DMS53 treated with DMSO at 0.1 percent for 48 hours (cell line): ENCODE data around the gene WDR12.
"Not testable (repeated sequence)": the region's sequence is repeated elsewhere in the genome, so short reads cannot be mapped to it uniquely, and the experiment has no call there.

Source experiments
- DNase-seq: peaks from one replicate; lab custom pipeline; 2025; ENCODE audit not compliant: unreplicated experiment; lab: John Stamatoyannopoulos, UW

WDR12 gene

GRCh38 chr2:202911512-202912341 is at the start of gene WDR12, which contains the start of gene CARF:
WDR12 (minus strand) TSS chr2:202911673; CDS start chr2:202911476, 197 bp downstream.
CARF (plus strand) TSS chr2:202912275; CDS start chr2:202941903, 29,628 bp downstream.
- DNase-seq, result peak; percentile 95

DNA sequence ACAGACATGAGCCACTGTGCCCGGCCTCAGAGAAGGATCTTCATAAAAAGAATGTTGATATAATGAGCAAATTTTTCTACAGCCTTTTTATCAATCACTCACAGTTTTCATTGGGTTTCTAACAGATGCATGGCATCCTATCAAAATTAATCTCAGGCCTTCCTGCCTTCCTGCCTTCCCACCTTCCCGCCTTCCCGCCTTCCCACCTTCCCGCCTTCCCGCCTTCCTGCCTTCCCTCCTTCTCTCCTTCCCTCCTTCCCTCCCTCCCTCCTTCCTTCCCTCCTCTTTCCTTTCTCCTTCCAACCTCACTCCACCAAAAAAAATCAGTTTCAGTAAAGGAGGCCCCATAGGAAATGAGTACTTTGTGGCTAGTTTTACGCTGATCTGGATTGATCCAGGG is 49.1 kb upstream of the WDR12 start:
- no peak for DNase-seq

- no peak for DNase-seq
Observed at GRCh38 chr2:202950592-202950991, 39.1 kb upstream of the WDR12 start.

DNA sequence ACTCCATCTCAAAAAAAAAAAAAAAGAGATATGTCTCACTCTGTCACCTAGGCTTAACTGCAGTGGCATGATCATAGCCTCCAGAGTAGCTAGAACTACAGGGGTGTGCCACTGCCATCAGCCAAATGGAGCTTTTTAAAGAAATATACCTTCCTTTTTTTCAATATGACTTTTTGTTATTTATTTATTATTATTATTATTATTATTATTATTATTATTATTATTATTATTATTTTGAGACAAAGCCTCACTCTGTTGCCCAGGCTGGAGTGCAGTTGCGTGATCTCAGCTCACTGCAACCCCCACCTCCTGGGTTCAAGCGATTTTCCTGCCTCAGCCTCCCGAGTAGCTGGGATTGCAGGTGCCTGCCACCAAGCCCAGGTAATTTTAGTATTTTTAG is 37.9 kb upstream of the WDR12 start:
- DNase-seq, result not testable (repeated sequence)

DNA sequence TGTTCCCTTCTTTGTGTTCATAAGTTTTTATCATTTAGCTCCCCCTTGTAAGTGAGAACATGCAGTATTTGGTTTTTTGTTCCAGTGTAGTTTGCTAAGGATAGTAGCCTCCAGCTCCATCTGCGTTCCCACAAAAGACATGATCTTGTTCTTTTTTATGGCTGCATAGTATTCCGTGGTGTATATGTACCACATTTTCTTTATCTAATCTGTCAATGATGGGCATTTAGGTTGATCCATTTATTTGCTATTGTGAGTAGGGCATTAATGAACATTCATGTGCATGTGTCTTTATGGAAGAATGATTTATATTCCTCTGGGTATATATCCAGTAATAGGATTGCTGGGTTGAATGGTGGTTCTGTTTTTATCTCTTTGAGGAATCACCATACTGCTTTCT is 34.0 kb upstream of the WDR12 start:
- no peak for DNase-seq

DNA sequence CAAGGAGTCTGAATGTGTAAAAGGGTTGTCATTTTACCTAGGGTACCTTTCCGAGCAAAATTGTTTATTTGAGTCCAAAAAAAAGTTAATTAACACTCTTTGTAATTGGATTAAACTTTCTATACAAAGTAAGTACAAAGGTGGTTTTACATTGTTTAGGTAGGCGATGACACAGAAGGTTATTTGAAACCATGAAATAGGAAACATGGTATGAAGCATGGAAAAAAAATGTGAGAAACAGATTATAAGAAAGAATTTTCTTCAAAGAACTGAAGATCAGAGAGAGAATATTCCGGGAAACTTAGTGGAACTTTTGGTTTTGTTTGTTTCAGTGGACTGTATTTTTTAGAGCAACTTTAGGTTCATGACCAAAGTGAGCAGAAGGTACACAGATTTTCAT is 33.3 kb upstream of the WDR12 start:
- no peak for DNase-seq

- no peak for DNase-seq
Observed at GRCh38 chr2:202944408-202944807, 32.9 kb upstream of the WDR12 start.

- no peak for DNase-seq
Observed at GRCh38 chr2:202941771-202942170, 30.3 kb upstream of the WDR12 start.

DNA sequence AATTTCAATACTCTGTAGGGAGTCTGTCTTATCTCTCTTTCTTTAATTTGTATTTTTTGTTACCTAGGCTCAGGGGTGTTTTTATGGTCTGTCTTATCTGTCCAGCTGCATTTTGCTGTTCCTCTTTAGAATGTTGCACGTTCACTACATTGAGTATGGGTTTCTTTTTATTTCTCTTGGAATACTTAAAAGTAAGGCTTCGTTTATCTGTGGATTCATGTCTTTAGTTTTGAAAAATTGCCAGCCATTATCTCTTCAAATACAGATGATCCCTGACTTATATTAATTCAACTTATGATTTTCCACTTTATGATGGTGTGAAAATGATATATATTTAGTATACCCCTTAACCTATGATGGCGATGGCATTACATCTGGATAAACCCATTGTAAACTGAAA is 27.5 kb upstream of the WDR12 start:
- no peak for DNase-seq

- DNase-seq, result no peak
Observed at GRCh38 chr2:202934456-202934855, 23.0 kb upstream of the WDR12 start.

GRCh38 chr2:202933958-202934357 is 22.5 kb upstream of the WDR12 start:
- no peak for DNase-seq

- DNase-seq, result no peak
Observed at GRCh38 chr2:202933139-202933510, 21.7 kb upstream of the WDR12 start.

DNA sequence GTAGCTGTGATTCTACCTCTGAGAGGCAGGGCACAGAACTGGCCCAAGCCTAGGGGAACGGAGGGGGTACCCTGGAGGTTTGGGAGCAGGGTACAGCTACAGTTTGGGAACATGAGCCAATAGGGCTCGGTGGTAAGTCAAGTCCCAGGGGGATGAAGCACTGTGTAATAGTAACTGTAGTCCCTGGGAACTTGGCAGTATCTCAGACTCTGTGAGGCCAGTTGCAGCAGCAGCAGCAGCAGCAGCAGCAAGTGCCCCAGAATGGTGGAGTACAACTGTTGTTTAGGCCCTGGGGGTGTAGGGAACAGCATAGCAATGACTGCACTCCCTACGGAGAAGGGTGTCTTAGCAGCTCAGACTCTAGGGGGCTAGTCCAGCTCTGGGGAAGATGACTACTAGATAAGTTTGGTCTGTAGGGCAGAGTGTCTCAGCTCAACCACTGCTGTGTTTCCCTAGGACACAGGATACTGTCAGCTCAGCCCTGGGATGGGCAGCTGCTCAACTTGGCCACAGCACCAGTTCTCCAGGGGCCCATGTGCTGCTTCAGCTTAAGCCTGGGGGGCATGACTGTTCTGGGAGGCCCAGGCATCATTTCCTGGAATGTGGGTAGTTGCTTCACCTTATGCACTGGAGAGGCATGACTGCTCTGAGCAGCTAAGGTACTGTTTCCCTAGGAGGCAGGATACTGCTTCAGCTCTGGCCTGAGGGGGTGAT is 21.1 kb upstream of the WDR12 start:
- DNase-seq, result no peak

- no peak for DNase-seq
Observed at GRCh38 chr2:202918860-202919259, 7.4 kb upstream of the WDR12 start.

- peak; percentile 2 for DNase-seq
Observed at GRCh38 chr2:202912342-202913201, 1.1 kb upstream of the WDR12 start.

GRCh38 chr2:202911203-202911511 is 316 bp downstream of the WDR12 start:
- DNase-seq, result no peak

- no peak for DNase-seq
Observed at GRCh38 chr2:202910698-202911097, 775 bp downstream of the WDR12 start.

- not testable (repeated sequence) for DNase-seq
Observed at GRCh38 chr2:202910250-202910649, 1.2 kb downstream of the WDR12 start.

DNA sequence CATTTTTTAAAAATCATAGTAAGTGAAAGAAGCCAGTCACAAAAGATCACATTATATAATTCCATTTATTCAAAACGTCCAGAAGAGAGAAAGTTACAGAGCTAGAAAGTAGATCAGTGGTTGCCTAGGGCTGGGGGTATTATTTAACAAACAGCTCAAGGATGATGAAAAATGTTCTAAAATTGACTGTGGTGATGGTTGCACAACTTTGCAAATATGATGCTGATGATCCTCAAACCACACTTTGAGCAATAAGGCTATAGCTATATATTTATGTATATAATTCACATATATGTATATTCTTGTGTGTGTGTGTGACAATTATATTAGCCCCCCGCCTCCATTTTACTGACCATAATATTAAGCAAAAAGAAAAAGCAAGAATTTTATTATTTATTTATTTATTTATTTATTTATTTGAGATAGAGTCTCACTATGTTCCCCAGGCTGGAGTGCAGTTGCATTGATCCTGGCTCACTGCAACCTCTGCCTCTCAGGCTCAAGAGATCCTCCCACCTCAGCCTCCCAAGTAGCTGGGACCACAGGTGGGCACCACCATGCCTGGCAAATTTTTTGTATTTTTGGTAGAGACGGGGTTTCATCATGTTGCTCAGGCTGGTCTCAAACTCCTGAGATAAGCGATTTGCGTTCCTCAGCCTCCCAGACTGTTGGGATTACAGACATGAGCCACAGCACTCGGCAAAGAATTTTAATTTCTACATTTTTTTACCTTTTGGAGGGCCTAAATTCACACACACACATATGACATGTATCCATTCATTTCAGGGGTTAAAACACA is 1.9 kb downstream of the WDR12 start:
- DNase-seq, result no peak

DNA sequence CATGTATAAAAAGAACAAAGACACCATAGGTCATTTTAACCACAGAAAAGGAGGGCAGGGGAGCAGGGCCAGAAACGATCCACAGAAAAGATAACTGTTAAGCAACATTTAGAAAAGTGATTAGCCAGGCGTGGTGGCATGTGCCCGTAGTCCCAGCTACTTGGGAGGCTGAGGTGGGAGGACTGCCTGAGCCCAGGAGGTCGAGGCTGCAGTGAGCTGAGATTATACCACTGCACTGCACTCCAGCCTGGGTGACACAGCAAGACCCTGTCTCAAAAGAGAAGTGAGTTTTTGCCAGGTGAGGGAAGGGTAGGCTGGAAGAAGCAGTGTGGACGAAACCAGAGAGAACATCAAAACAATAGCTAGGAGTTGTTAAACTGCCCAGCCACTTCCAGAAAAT is 3.3 kb downstream of the WDR12 start:
- no peak for DNase-seq

DNA sequence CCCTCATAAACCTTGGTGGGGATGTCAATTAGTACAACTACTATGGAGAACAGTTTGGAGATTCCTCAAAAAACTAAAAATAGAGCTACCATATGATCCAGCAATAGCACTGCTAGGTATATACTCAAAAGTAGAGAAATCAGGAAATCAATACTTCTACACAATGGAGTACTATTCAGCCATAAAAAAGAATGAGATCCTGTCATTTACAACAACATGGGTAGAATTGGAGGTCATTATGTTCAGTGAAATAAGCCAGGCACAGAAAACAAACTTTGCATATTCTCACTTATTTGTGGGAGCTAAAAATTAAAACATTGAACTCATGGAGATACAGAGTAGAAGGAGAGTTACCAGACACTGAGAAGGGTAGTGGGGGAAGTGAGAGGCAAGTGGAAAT is 6.0 kb downstream of the WDR12 start:
- not testable (repeated sequence) for DNase-seq
